Esophagus muscularis mucosa (tissue), 4 donors: Measurements from ENCODE around the gene RPS3. TPM values are rescaled to one million over a fixed set of nuclear protein-coding genes. Genes with fewer than 3 reads are reported as not detected.
"Not testable (repeated sequence)": the region's sequence is repeated elsewhere in the genome, so short reads cannot be mapped to it uniquely, and the experiment has no call there.

ENCODE experiments used
- DNase-seq: peaks from one replicate; pipeline ENCODE4 v3.0.0-alpha.2; 2017; ENCODE audit errors: extremely low spot score
- H3K27ac ChIP-seq, 4 donors: fragments of 200-600 bp; sonication (generic); replicated peaks in 1 of 4; 1 replicate in 3 of 4; 2 replicates in 1 of 4; pipeline ENCODE4 v1.5.1; 2016 to 2019; ENCODE audit warnings: mild to moderate bottlenecking in 1 of 4
- H3K27me3 ChIP-seq, 4 donors: fragments of 200-600 bp; sonication (generic); one replicate each; pipeline versions ENCODE4 v1.5.1 to v1.6.0; 2016 to 2019
- H3K36me3 ChIP-seq, 4 donors: fragments of 200-600 bp; sonication (generic); one replicate each; pipeline ENCODE4 v1.5.1; 2016 to 2019
- H3K4me1 ChIP-seq, 4 donors: fragments of 200-600 bp; sonication (generic); one replicate each; pipeline ENCODE4 v1.5.1; 2016 to 2019
- H3K4me3 ChIP-seq, 4 donors: fragments of 200-600 bp; sonication (generic); 1 replicate in 2 of 4; 2 replicates in 2 of 4; pipeline ENCODE4 v1.5.1; 2016 to 2019; ENCODE audit warnings: mild to moderate bottlenecking in 4 of 4, moderate library complexity in 1 of 4
- H3K9me3 ChIP-seq, 4 donors: fragments of 200-600 bp; sonication (generic); 1 replicate in 3 of 4; 2 replicates in 1 of 4; pipeline ENCODE4 v1.5.1; 2016 to 2019
- EP300 ChIP-seq: sonication (generic); formaldehyde crosslinking; IDR thresholded peaks from one replicate; pipeline ENCODE4 v1.6.1; 2017; ENCODE audit warnings: antibody characterized with exemption
- POLR2A ChIP-seq: fragments of 450-650 bp; IDR thresholded peaks from one replicate; pipeline ENCODE4 v1.6.1; 2017; ENCODE audit warnings: antibody characterized with exemption, moderate library complexity, mild to moderate bottlenecking, low read depth
- POLR2AphosphoS5 ChIP-seq, 2 donors: sonication (generic); formaldehyde crosslinking; IDR thresholded peaks; one replicate each; pipeline ENCODE4 v1.6.1; 2017; ENCODE audit warnings: antibody characterized with exemption in 2 of 2
- WGBS: methylation state at CpG from one replicate; pipeline ENCODE4 v1.1.5; 2018; 5-methylcytosine and 5-hydroxymethylcytosine counted together
- intact Hi-C: fragments of 100-400 bp; cut with DNase I; formaldehyde crosslinking; loops from one replicate; pipeline ENCODE4 v1.15.1; 2023
- total RNA-seq, 4 donors: library from RNA; depleted of rRNA; stranded (reverse); fragments of >200 nt; gene quantifications; one replicate each; pipeline versions ENCODE4 v1.1.0 to v1.2.1, GENCODE V29; 2016
- TF ChIP-seq, protein P1 (sequence below), 3 experiments: fragments of 200-600 bp in 2 of 3; fragments of 450-650 bp in 1 of 3; sonication (generic) in 2 of 3; IDR thresholded peaks; one replicate each; pipeline ENCODE4 v1.5.1; 2017 to 2019; ENCODE audit warnings: antibody characterized with exemption in 3 of 3, mild to moderate bottlenecking in 2 of 3, moderate library complexity in 1 of 3

RPS3 gene
- total RNA-seq, 4 donors from 2014 or later = 879 to 1,878 (median 1,387) TPM

DNA sequence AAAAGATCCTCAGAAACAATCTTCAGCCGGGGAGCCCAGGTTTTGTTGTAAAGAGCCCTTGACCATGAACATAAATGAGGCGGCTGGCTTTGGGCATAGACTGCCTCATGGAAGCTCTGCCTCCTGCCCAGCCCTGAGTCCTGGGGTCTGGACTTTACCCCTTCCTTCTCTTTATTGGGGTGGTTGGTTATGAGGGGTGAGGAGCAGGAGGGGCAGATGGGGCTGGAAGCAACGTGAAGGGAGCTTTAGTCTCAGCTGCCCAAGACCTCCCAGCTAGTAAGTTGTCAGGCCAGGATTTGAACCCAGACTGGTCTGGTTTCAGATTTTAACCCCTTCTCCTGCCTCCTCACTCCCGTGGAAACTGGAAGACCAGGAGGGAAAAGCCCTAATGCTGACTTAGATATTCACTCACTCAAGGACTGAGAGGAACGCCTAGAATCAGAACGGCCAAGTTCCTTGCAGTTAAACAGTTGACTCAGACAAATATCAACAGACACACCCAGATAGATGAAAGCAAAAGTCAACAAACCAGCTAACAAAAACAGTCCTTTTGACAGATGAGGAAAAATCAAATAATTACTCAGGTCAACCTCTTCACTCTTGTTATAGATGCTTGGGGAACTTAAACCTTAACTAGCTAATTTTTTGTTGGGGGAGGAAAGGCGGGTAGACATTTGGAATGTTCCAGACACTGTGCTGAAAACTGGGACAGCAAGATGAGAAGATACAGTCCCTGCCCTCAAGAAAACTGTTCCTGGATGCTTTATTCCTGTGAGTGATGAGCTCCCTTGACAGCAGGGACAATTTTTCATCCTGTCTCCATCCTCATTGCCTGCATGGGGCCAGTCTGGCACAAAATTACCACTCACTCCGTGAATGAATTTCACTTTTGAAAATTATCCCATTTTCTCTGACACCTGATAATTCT is 27.1 kb upstream of the RPS3 start:
- WGBS = 44% methylated on average over 8 of the region's 8 CpGs

DNA sequence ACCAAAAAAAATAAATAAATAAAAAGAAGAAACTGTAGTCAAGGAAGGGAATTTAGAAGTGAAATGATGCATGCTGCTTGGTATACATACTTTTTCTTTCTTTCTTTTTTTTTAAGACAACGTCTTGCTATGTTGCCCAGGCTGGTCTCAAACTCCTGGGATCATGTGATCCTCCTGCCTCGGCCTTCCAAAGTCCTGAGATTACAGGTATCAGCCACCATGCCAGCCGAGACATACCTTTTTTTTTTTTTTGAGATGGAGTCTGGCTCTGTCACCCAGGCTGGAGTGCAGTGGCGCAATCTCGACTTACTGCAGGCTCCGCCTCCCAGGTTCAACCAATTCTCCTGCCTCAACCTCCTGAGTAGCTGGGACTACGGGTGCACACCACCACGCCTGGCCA is 26.1 kb upstream of the RPS3 start:
- Histone ChIP-seq H3K4me1 (peaks cover 0 to 20% (median 19%) of the 10 kb centered on the region in 4 donors), H3K9me3 (peaks cover 0 to 7% (median 3%) of the 10 kb centered on the region in 4 donors), H3K4me3 (no peak overlapping the region), H3K27me3 (no peaks in the 10 kb centered on the region), H3K27ac (peak overlapping the region in 3 of 4 donors; percentile 62 to 77 (median 74)), H3K36me3 (no peaks in the 10 kb centered on the region)
- intact Hi-C loops = no loop called here
- TF ChIP-seq POLR2AphosphoS5 (IDR thresholded peaks at IDR 0.05) (no peak), EP300 (no peak), POLR2A (no peak)
- TF ChIP-seq, protein P1, sequence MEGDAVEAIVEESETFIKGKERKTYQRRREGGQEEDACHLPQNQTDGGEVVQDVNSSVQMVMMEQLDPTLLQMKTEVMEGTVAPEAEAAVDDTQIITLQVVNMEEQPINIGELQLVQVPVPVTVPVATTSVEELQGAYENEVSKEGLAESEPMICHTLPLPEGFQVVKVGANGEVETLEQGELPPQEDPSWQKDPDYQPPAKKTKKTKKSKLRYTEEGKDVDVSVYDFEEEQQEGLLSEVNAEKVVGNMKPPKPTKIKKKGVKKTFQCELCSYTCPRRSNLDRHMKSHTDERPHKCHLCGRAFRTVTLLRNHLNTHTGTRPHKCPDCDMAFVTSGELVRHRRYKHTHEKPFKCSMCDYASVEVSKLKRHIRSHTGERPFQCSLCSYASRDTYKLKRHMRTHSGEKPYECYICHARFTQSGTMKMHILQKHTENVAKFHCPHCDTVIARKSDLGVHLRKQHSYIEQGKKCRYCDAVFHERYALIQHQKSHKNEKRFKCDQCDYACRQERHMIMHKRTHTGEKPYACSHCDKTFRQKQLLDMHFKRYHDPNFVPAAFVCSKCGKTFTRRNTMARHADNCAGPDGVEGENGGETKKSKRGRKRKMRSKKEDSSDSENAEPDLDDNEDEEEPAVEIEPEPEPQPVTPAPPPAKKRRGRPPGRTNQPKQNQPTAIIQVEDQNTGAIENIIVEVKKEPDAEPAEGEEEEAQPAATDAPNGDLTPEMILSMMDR (IDR thresholded peaks at IDR 0.05) = no peak
- WGBS = 89% methylated on average over 8 of the region's 8 CpGs
- DNase-seq = no peak

More for the DNA sequence above, 27.1 kb upstream of the RPS3 start:
- peaks cover 0 to 7% (median 3%) of the 10 kb centered on the region in 4 donors for H3K9me3 ChIP-seq
- DNase-seq = no peak
- peak overlapping the region in 1 of 4 donors; percentile 4 for H3K4me3 ChIP-seq
- H3K36me3 ChIP-seq = no peaks in the 10 kb centered on the region
- peak overlapping the region; percentile 58 to 77 (median 68) for H3K27ac ChIP-seq
- no peaks in the 10 kb centered on the region for H3K27me3 ChIP-seq
- peaks cover 0 to 20% (median 19%) of the 10 kb centered on the region in 4 donors for H3K4me1 ChIP-seq
- intact Hi-C loops = no loop called here
- TF ChIP-seq POLR2A (no peak), POLR2AphosphoS5 (IDR thresholded peaks at IDR 0.05) (peak in 1 of 2 donors; percentile 6)

DNA sequence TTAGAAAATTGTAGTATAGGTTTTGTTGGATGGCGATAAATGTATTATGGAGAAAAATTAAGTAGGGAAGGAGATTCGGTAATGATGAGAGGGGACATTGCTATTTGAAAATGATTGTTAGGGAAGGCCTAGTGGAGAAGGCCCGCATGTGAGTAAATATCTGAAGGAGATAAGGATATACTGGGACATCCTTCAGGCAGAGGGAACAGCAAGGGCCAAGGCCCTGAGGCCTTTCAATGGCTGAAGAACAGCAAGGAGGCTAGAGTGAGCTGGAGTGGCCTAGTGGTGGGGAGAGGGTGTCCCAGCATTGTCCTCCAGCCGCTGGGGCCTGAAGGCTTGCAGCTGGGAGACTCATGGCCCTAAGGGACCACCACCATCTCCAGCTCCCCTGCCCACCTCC is 24.7 kb upstream of the RPS3 start:
- WGBS = 94% methylated on average over 4 of the region's 4 CpGs
- TF ChIP-seq, protein P1 (IDR thresholded peaks at IDR 0.05) = no peak
- no peak for TF ChIP-seq POLR2AphosphoS5 (IDR thresholded peaks at IDR 0.05)
- no peak for TF ChIP-seq EP300
- TF ChIP-seq POLR2A = no peak

DNA sequence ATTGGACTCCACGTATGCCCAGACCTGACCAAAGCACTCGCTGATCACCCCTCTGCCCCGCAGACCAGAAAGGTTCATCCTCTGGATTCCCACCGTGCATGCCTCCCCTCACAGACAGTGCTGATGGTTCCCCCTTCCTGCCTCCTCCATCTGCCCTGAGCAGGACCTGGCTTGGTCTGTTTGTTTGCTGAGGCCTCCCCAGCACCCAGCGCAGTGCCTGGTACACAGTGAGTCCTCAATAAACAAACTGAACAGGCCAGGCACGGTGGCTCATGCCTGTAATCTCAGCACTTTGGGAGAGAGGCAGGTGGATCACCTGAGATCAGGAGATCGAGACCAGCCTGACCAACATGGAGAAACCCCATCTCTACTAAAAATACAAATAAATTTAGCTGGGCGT is 23.7 kb upstream of the RPS3 start:
- H3K4me1 ChIP-seq = peaks cover 0 to 32% (median 26%) of the 10 kb centered on the region in 4 donors
- TF ChIP-seq EP300 (no peak), POLR2AphosphoS5 (IDR thresholded peaks at IDR 0.05) (no peak), POLR2A (no peak)
- TF ChIP-seq, protein P1 (IDR thresholded peaks at IDR 0.05) = no peak
- no peaks in the 10 kb centered on the region for H3K36me3 ChIP-seq
- WGBS = 91% methylated on average over 7 of the region's 8 CpGs
- intact Hi-C loops = no loop called here
- H3K4me3 ChIP-seq = no peak overlapping the region
- no peaks in the 10 kb centered on the region for H3K27me3 ChIP-seq
- H3K27ac ChIP-seq = no peak overlapping the region
- DNase-seq = no peak
- no peaks in the 10 kb centered on the region for H3K9me3 ChIP-seq

More for the DNA sequence above, 24.7 kb upstream of the RPS3 start:
- no peak for DNase-seq
- Histone ChIP-seq H3K4me1 (peaks cover 0 to 22% (median 20%) of the 10 kb centered on the region in 4 donors), H3K27me3 (no peaks in the 10 kb centered on the region), H3K36me3 (no peaks in the 10 kb centered on the region), H3K27ac (no peak overlapping the region), H3K4me3 (no peak overlapping the region), H3K9me3 (no peaks in the 10 kb centered on the region)
- intact Hi-C loops = no loop called here

DNA sequence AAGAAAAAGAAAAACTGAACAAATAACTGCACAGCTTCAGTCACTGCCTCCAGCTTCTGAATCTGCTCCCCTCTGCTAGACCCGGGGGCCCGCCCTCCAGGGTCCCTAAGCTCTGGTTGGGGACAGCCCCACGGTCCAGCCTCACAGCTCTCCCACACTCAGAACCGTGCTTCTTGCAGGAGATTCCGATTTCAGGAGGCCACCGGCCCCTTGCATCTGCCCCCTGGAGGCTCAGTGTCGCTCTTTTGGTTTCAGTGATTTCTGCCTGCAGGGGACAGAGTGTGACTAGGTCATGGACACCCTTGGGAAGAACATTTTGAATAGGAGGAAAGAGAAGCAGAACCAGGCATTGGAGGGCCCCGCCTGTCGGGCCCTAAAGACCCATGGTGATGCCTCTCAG is 23.1 kb upstream of the RPS3 start:
- Histone ChIP-seq H3K27me3 (no peaks in the 10 kb centered on the region), H3K36me3 (no peaks in the 10 kb centered on the region), H3K27ac (no peak overlapping the region), H3K4me1 (peaks cover under 1 to 38% (median 31%) of the 10 kb centered on the region in 4 donors), H3K4me3 (no peak overlapping the region), H3K9me3 (no peaks in the 10 kb centered on the region)
- intact Hi-C loops = no loop called here
- 83% methylated on average over 9 of the region's 9 CpGs for WGBS
- no peak for DNase-seq
- TF ChIP-seq POLR2A = no peak
- TF ChIP-seq EP300 = no peak
- TF ChIP-seq POLR2AphosphoS5 (IDR thresholded peaks at IDR 0.05) = no peak
- TF ChIP-seq, protein P1 (IDR thresholded peaks at IDR 0.05) = no peak

DNA sequence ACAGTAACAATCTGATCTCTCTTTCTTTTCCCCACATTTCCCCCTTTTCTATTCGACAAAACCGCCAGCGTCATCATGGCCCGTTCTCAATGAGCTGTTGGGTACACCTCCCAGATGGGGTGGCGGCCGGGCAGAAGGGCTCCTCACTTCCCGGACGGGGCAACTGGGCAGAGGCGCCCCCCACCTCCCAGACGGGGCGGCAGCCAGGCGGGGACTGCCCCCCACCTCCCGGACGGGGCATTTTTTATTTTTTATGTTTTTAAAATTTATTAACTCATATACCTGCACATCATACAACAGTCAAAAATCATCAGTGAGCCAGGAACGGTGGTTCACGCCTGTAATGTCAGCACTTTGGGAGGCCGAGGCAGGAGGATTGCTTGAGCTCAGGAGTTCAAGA is 20.5 kb upstream of the RPS3 start:
- H3K9me3 ChIP-seq, H3K27ac ChIP-seq, DNase-seq, H3K4me3 ChIP-seq, H3K36me3 ChIP-seq, intact Hi-C loops, H3K27me3 ChIP-seq: not testable (repeated sequence)
- WGBS = 92% methylated on average over 17 of the region's 17 CpGs
- peaks cover 4 to 25% (median 18%) of the 10 kb centered on the region in 4 donors for H3K4me1 ChIP-seq
